ENCODE results near the gene BCL10.

DNA sequence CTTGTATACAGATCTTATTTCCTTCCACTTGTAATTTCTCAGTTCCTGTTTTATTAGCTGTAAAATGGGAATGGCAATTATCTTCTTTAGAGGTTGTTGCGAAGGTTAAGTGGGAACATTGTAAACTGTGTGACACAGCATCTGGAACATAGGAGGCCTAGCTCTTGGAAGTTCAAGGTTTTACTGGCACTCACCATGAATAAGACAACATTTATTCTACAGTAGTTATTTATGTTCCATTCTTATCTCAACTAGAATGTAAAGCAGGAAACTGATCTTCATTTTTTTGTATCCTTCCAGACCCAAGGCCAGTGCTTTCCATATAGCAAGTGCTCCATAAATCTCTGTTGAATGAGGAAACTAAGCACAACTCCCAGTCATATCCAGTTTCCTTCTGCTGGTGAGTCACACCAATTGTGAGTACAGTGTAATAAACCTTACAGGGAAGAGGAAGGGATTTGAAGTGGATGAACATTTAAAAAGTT is 1.4 kb downstream of the BCL10 start:
- no peak for TF ChIP-seq ZSCAN29 (CRISPR knock-in tag; conservative IDR thresholded peaks at IDR 0.05)
- TF ChIP-seq, protein P1, sequence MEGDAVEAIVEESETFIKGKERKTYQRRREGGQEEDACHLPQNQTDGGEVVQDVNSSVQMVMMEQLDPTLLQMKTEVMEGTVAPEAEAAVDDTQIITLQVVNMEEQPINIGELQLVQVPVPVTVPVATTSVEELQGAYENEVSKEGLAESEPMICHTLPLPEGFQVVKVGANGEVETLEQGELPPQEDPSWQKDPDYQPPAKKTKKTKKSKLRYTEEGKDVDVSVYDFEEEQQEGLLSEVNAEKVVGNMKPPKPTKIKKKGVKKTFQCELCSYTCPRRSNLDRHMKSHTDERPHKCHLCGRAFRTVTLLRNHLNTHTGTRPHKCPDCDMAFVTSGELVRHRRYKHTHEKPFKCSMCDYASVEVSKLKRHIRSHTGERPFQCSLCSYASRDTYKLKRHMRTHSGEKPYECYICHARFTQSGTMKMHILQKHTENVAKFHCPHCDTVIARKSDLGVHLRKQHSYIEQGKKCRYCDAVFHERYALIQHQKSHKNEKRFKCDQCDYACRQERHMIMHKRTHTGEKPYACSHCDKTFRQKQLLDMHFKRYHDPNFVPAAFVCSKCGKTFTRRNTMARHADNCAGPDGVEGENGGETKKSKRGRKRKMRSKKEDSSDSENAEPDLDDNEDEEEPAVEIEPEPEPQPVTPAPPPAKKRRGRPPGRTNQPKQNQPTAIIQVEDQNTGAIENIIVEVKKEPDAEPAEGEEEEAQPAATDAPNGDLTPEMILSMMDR (CRISPR knock-in tag; IDR thresholded peaks at IDR 0.05), result no peak
- TF ChIP-seq TBL1XR1 (IDR thresholded peaks at IDR 0.05; ENCODE audit: borderline replicate concordance, low read length, partially characterized antibody), result no peak
- no peak for TF ChIP-seq ZC3H13 (CRISPR knock-in tag; IDR thresholded peaks at IDR 0.05)
- TF ChIP-seq, protein P2, sequence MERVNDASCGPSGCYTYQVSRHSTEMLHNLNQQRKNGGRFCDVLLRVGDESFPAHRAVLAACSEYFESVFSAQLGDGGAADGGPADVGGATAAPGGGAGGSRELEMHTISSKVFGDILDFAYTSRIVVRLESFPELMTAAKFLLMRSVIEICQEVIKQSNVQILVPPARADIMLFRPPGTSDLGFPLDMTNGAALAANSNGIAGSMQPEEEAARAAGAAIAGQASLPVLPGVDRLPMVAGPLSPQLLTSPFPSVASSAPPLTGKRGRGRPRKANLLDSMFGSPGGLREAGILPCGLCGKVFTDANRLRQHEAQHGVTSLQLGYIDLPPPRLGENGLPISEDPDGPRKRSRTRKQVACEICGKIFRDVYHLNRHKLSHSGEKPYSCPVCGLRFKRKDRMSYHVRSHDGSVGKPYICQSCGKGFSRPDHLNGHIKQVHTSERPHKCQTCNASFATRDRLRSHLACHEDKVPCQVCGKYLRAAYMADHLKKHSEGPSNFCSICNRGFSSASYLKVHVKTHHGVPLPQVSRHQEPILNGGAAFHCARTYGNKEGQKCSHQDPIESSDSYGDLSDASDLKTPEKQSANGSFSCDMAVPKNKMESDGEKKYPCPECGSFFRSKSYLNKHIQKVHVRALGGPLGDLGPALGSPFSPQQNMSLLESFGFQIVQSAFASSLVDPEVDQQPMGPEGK (CRISPR knock-in tag; IDR thresholded peaks at IDR 0.05), result no peak
- TF ChIP-seq BHLHE40 (IDR thresholded peaks at IDR 0.05; ENCODE audit: low read length), result no peak
- TF ChIP-seq TCF7 (IDR thresholded peaks at IDR 0.05; ENCODE audit: low read depth), result no peak
- no peak for TF ChIP-seq YY1 (IDR thresholded peaks at IDR 0.05; ENCODE audit: insufficient read depth, insufficient replicate concordance, low read depth, low read length)
- no peak for TF ChIP-seq NCOA1 (CRISPR knock-in tag; IDR thresholded peaks at IDR 0.05)
- TF ChIP-seq, protein P3, sequence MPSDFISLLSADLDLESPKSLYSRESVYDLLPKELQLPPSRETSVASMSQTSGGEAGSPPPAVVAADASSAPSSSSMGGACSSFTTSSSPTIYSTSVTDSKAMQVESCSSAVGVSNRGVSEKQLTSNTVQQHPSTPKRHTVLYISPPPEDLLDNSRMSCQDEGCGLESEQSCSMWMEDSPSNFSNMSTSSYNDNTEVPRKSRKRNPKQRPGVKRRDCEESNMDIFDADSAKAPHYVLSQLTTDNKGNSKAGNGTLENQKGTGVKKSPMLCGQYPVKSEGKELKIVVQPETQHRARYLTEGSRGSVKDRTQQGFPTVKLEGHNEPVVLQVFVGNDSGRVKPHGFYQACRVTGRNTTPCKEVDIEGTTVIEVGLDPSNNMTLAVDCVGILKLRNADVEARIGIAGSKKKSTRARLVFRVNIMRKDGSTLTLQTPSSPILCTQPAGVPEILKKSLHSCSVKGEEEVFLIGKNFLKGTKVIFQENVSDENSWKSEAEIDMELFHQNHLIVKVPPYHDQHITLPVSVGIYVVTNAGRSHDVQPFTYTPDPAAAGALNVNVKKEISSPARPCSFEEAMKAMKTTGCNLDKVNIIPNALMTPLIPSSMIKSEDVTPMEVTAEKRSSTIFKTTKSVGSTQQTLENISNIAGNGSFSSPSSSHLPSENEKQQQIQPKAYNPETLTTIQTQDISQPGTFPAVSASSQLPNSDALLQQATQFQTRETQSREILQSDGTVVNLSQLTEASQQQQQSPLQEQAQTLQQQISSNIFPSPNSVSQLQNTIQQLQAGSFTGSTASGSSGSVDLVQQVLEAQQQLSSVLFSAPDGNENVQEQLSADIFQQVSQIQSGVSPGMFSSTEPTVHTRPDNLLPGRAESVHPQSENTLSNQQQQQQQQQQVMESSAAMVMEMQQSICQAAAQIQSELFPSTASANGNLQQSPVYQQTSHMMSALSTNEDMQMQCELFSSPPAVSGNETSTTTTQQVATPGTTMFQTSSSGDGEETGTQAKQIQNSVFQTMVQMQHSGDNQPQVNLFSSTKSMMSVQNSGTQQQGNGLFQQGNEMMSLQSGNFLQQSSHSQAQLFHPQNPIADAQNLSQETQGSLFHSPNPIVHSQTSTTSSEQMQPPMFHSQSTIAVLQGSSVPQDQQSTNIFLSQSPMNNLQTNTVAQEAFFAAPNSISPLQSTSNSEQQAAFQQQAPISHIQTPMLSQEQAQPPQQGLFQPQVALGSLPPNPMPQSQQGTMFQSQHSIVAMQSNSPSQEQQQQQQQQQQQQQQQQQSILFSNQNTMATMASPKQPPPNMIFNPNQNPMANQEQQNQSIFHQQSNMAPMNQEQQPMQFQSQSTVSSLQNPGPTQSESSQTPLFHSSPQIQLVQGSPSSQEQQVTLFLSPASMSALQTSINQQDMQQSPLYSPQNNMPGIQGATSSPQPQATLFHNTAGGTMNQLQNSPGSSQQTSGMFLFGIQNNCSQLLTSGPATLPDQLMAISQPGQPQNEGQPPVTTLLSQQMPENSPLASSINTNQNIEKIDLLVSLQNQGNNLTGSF (CRISPR knock-in tag; IDR thresholded peaks at IDR 0.05), result no peak
- no peak for TF ChIP-seq SIX4 (CRISPR knock-in tag; IDR thresholded peaks at IDR 0.05)
- no peak for TF ChIP-seq TCF7L2 (IDR thresholded peaks at IDR 0.05; ENCODE audit: low read depth, low read length)
